Small intestine (tissue), 16 donors: ENCODE measurements around the gene TOR2A. TPM values are rescaled to one million over a fixed set of nuclear protein-coding genes. Genes with fewer than 3 reads are reported as not detected.
A peak's percentile ranks its signal among the peaks of the same experiment; 100 is the strongest.
"Not testable (repeated sequence)": the region's sequence is repeated elsewhere in the genome, so short reads cannot be mapped to it uniquely, and the experiment has no call there.

Source experiments
- DNase-seq, 2 donors: peaks; one replicate each; pipeline versions ENCODE4 v3.0.0 to v3.0.0-alpha.2; 2013
- FAIRE-seq: peaks from 2 replicates; lab custom pipeline; 2012; peaks lifted over from hg19 to GRCh38; lab: Jason Lieb, UNC
- H3K27ac ChIP-seq, 3 donors: one replicate each; pipeline ENCODE4 v1.5.1; 2013; ENCODE audit warnings: low read length in 2 of 3, mild to moderate bottlenecking in 2 of 3, control low read depth in 1 of 3, inconsistent platforms in 1 of 3, low read depth in 1 of 3, moderate library complexity in 1 of 3
- H3K27me3 ChIP-seq, 3 donors: one replicate each; pipeline ENCODE4 v1.6.1; 2013; ENCODE audit warnings: low read length in 3 of 3, inconsistent platforms in 1 of 3; ENCODE audit not compliant: control insufficient read depth in 3 of 3, insufficient read depth in 3 of 3
- H3K36me3 ChIP-seq, 3 donors: one replicate each; pipeline ENCODE4 v1.6.1; 2013; ENCODE audit warnings: low read length in 3 of 3, inconsistent platforms in 1 of 3, low read depth in 1 of 3, mild to moderate bottlenecking in 1 of 3, moderate library complexity in 1 of 3; ENCODE audit not compliant: control insufficient read depth in 3 of 3, insufficient read depth in 2 of 3
- H3K4me1 ChIP-seq, 3 donors: one replicate each; pipeline ENCODE4 v1.6.1; 2013; ENCODE audit warnings: low read length in 2 of 3, inconsistent platforms in 1 of 3, low read depth in 1 of 3, mild to moderate bottlenecking in 1 of 3, moderate library complexity in 1 of 3; ENCODE audit not compliant: control insufficient read depth in 3 of 3, insufficient read depth in 2 of 3
- H3K4me3 ChIP-seq, 3 donors: one replicate each; pipeline ENCODE4 v1.5.1; 2013; ENCODE audit warnings: low read length in 3 of 3, control low read depth in 1 of 3, inconsistent platforms in 1 of 3, low read depth in 1 of 3, mild to moderate bottlenecking in 1 of 3, moderate library complexity in 1 of 3
- H3K9me3 ChIP-seq, 2 donors: one replicate each; pipeline ENCODE4 v1.6.1; 2013; ENCODE audit warnings: low read depth in 1 of 2, low read length in 1 of 2; ENCODE audit not compliant: control insufficient read depth in 2 of 2, insufficient read depth in 1 of 2
- WGBS, 3 donors: extraction: QIAGEN DNeasy Blood & Tissue Kit; methylation state at CpG; one replicate each; pipeline ENCODE4 v1.1.7; 2013; 5-methylcytosine and 5-hydroxymethylcytosine counted together
- long read RNA-seq, 10 donors: transcript quantifications; one replicate each; lab custom pipeline, GENCODE V29; 2026
- polyA plus RNA-seq, 4 donors: library from polyadenylated mRNA; stranded (reverse) in 3 of 4; unstranded in 1 of 4; fragments of 200-250 nt in 3 of 4; fragments of 120-200 nt in 1 of 4; gene quantifications; one replicate each; pipeline versions ENCODE4 v1.2.1 to v1.2.3, GENCODE V29; 2013
- donor health status: healthy with polysubstance abuse.
- donor health status: control.
- donor health status: control.
- donor health status: Bipolar disorder and iron deficiency.
- donor health status: healthy.

The TOR2A gene
- polyA plus RNA-seq, result 10 to 100 TPM; 13.2 to 24.0 (median 21.1) TPM
- long read RNA-seq, donor 1, transcript TOR2A-203 (5 exons, 1,523 nt), result major isoform, 12 of 102 reads
- long read RNA-seq, donor 1, partial matches to known transcripts, result 58 of 102 reads
- long read RNA-seq, donor 1, other reads (novel, unspliced or antisense), result 26 of 102 reads
- long read RNA-seq, donor 2, partial matches to known transcripts, result 0 of 5 reads
- long read RNA-seq, donor 2, other reads (novel, unspliced or antisense), result 0 of 5 reads
- long read RNA-seq, donor 3, transcript TOR2A-203 (5 exons, 1,523 nt), result major isoform, 6 of 8 reads
- long read RNA-seq, donor 3, partial matches to known transcripts, result 0 of 8 reads
- long read RNA-seq, donor 3, other reads (novel, unspliced or antisense), result 0 of 8 reads
- long read RNA-seq, donor 4, result 0 reads
- long read RNA-seq, donor 5, partial matches to known transcripts, result 0 of 1 reads
- long read RNA-seq, donor 5, other reads (novel, unspliced or antisense), result 0 of 1 reads
- long read RNA-seq, donor 6, partial matches to known transcripts, result 0 of 3 reads
- long read RNA-seq, donor 6, other reads (novel, unspliced or antisense), result 0 of 3 reads
- long read RNA-seq, donor 7, result 0 reads
- long read RNA-seq, donor 8, result 0 reads
- long read RNA-seq, donor 9, partial matches to known transcripts, result 0 of 4 reads
- long read RNA-seq, donor 9, other reads (novel, unspliced or antisense), result 0 of 4 reads
- long read RNA-seq, donor 10, partial matches to known transcripts, result 44 of 51 reads
- long read RNA-seq, donor 10, other reads (novel, unspliced or antisense), result 0 of 51 reads

DNA sequence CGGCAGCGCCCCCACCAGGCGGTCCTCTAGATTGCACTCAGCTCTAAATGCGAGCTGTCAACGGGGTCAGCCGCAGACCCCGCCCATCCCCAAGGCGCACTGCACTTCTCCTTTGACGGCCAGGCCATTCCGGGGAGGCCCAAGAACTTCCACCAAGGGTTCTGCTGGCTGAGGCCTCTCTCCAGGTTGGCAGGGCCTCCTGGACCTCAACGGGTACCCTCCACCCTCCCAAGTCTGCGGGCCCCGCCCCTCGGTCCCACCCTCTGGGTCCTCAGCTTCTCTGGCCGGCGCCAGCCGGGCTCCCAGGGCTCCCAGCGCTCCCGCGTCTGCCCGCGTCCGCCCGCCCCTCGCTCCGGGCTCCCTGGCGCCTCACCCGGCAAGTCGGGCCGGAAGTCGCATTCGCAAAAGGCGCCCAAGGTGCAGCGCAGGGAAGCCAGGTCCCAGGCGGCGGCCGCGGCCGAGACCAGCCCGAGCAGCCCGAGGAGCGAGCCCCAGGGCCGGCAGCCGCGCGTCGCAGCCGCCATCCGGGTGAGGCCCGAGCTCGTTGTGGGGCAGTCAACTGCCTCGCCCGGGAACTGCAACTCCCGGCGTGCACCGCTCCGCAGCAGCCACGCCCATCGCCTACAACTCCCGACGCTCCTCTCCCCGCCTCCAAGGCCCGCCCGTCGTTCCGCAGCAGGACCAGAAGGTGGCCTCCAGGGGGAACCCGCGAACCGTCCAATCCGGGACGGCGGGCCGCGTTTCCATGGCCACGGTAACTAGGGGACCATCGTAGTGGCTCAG lies at the start of gene TOR2A:
TOR2A (minus strand) TSS at position 548 of the 783 bp plus-strand sequence; CDS start at position 524, 24 bp downstream.
- Histone ChIP-seq H3K27me3 (peaks cover 0 to 4% (median 0%) of the 10 kb centered on the region in 3 donors), H3K9me3 (no peaks in the 10 kb centered on the region), H3K36me3 (peaks cover 0 to 45% (median 0%) of the 10 kb centered on the region in 3 donors), H3K4me3 (peak within 1 kb of the TSS; percentile 58 to 80 (median 72)), H3K4me1 (peaks cover 0 to 10% (median 0%) of the 10 kb centered on the region in 3 donors), H3K27ac (peak within 1 kb of the TSS; percentile 92 to 95 (median 95))
- DNase-seq, result peak; percentile 96 to 99
- FAIRE-seq, result no peak
- WGBS, 3 donors, result 0% methylated on average over 69 to 76 of the region's 76 CpGs

DNA sequence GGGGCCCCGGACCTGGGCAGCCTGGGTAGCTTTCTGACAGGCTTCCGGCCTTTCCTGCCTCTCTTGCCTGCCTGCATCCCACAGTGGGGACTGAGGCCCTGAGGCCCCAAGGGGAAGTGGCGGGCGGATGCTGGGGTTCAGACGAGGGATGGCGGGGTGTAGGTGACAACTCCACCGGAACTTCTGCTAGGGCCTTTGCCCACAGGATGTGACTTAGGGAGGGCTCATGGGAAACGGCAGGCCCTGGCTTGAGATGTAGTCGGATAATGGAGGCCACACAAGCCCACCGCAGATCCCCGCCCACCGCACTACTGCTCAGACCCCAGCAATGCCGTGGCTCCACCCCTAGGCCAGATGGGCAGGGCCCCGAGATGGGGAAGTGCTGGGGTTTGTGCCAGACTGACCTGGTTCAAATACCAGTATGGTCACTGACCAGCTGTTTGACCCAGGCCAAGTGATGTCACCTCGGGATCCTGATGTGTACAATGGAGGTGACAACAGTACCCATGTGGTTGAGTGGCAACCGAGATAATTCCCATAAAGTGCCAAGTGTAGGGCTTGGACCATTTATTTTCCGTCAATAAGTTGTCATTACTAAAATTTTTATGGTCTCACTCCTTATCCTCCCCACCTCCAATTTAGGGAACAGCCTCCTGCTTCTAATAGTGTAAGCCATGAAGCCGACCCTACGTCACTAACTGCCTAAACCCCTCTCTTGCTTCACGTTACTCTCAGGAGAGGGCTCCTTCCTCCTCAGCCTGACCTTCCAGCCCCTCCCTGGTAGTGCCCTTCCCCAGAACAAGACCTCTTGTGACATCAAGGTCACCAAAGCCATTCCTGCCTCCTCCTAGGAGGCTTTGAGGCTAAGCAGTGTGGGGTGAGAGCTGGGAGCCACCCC lies 48.3 kb upstream of the TOR2A start:
- Histone ChIP-seq H3K27ac (peak overlapping the region in 2 of 3 donors; percentile 51 to 79), H3K4me3 (no peak overlapping the region), H3K36me3 (peaks cover 4 to 12% (median 9%) of the 10 kb centered on the region in 3 donors), H3K4me1 (peaks cover 0 to 15% (median 0%) of the 10 kb centered on the region in 3 donors), H3K27me3 (no peaks in the 10 kb centered on the region), H3K9me3 (no peaks in the 10 kb centered on the region)
- peak in 1 of 2 donors; percentile 66 for DNase-seq
- FAIRE-seq, result no peak
- WGBS, 3 donors, result 55 to 68% (median 56%) methylated on average over 18 to 20 of the region's 20 CpGs

DNA sequence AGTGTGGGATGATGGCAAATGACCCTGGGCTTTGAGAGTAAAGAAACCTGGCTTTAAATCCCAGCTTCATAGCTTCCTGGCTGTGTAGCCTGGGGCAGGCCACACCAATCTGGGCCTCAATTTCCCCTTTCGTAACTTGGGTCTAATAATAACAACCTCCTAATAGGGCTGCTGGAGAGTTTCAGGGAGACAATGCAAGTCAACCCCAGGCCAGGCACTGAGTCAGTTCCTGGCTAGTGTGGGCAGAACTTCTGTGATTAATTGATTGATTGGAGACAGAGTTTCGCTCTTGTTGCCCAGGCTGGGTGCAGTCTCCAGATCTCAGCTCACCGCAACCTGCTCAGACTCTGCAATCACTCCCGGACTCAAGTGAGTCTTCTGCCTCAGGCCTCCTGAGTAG lies 46.7 kb upstream of the TOR2A start:
- H3K9me3 ChIP-seq, result no peaks in the 10 kb centered on the region
- DNase-seq, result no peak
- H3K36me3 ChIP-seq, result no peaks in the 10 kb centered on the region
- H3K4me1 ChIP-seq, result peaks cover 0 to 7% (median 0%) of the 10 kb centered on the region in 3 donors
- no peak for FAIRE-seq
- H3K27ac ChIP-seq, result no peak overlapping the region
- 90 to 96% (median 93%) methylated on average over 4 of the region's 4 CpGs for WGBS, 3 donors
- H3K27me3 ChIP-seq, result no peaks in the 10 kb centered on the region
- H3K4me3 ChIP-seq, result no peak overlapping the region

DNA sequence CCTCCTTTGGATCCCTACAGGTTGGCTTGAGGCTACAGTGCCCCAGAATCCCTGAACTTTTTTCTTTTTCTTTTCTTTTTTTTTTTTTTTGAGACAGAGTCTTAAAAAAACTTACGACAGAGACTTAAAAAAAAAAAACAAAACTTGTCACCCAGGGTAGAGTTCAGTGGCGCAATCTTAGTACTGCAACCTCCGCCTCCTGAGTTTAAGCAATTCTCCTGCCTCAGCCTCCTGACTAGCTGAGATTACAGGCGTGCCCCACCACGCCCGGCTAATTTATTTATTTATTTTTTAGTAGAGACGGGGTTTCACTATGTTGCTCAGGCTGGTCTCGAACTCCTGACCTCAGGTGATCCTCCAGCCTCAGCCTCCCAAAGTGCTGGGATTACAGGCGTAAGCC lies 45.8 kb upstream of the TOR2A start:
- 52 to 73% (median 58%) methylated on average over 9 of the region's 9 CpGs for WGBS, 3 donors
- H3K9me3 ChIP-seq, H3K36me3 ChIP-seq, H3K27me3 ChIP-seq, FAIRE-seq, H3K4me1 ChIP-seq, H3K4me3 ChIP-seq, DNase-seq: not testable (repeated sequence)
- peak overlapping the region in 1 of 3 donors; percentile 88 for H3K27ac ChIP-seq

DNA sequence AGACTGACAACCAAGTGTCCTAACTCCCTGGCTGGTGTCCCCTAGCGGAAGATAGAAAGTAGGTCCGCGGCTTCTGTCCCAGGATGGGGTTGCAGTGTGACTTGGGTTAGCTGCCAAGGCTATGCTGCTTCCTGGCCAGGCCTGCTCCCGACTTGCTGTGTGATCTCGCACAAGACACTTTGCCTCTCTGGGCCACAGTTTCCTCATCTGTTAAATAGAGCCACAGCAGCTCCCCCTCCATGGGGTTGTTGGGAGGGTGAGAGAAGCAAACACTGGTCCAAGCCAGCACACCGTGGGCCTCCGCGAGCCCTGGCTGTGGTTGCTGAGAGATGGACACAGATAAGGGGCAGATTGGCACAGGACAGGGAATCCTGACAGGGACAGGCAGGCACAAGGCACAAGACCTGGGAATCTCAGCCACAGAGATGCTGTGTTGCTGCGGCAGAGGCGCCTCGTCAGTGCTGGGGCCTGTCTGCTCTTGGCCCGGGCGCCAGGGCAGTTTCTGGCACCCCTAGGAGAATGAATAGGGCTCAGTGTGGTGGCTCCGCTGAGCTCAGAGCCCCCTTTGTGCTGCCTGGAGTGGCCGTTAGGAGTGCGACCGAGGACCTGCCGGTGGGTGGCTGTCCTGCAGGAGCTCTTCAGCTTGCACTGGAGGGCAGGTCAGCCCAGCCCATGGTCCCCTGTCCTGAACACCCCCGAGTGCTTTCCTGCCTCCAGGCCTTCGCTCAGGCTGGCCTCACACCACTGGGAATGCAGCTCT lies 45.2 kb upstream of the TOR2A start:
- DNase-seq, result no peak

DNA sequence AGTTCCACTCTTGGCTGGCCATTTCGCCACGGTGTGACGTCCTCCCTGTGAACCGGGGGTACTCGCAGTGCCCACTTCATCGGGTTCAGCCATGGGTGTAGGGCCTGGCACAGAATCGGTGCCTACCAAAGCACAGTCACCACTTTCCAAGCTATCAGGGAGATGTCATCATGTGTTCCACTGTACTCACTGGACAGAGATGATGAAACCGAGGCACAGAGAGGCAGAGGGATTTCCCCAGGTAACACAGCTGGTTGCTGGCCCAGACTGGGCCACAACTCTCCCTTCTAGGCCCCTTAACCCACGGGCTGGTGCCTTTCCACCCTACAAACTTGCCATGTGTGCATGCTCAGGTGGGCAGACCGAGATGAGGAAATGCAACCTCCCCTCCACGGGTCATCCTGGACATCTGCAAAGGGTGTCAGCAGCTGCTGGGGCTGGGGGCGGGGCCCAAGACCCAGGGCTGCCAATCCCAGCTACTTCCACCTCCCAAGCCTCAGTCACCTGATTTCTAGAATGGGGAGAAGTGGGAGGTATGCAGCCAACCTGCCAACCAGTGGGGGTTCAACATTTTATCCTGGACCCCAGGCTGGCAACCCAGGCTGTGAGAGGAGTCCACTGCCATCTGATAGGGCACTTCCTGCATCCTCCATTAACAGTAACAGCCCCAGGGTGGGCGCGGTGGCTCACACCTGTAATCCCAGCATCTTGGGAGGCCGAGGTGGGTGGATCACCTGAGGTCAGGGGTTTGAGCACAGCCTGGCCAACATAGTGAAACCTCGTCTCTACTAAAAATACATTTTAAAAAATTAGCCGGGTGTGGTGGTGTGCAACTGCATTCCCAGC lies 44.3 kb upstream of the TOR2A start:
- Histone ChIP-seq H3K27me3 (peaks cover 0 to 5% (median 0%) of the 10 kb centered on the region in 3 donors), H3K9me3 (no peaks in the 10 kb centered on the region), H3K4me1 (peaks cover 0 to 1% (median 0%) of the 10 kb centered on the region in 3 donors), H3K27ac (peak overlapping the region in 2 of 3 donors; percentile 71 to 88), H3K36me3 (no peaks in the 10 kb centered on the region), H3K4me3 (no peak overlapping the region)
- WGBS, 3 donors, result 64 to 69% (median 66%) methylated on average over 17 of the region's 17 CpGs
- DNase-seq (no peak), FAIRE-seq (no peak)

More for the DNA sequence above, 45.2 kb upstream of the TOR2A start:
- peaks cover 0 to 7% (median 0%) of the 10 kb centered on the region in 3 donors for H3K4me1 ChIP-seq
- no peak for FAIRE-seq
- H3K27me3 ChIP-seq, result peaks cover 0 to 3% (median 0%) of the 10 kb centered on the region in 3 donors
- WGBS, 3 donors, result 76 to 84% (median 78%) methylated on average over 18 to 20 of the region's 20 CpGs
- no peak overlapping the region for H3K4me3 ChIP-seq
- peak overlapping the region in 1 of 3 donors; percentile 88 for H3K27ac ChIP-seq
- H3K36me3 ChIP-seq, result no peaks in the 10 kb centered on the region
- no peaks in the 10 kb centered on the region for H3K9me3 ChIP-seq
